Stimulated activated naive CD8-positive, alpha-beta T cell treated with anti-CD3 and anti-CD28 coated beads, Interleukin-15, amount 100 ng/mL, for 72 hours (primary cell): ENCODE results near the gene MLC1.

ENCODE experiments used
- ATAC-seq: fragments of 150-1000 bp; cut with Tn5 transposase; 2 replicates; pipeline ENCODE4 v1.10.0; 2021; ENCODE audit warnings: mild to moderate bottlenecking, moderate library complexity
- DNase-seq, 2 donors: peaks; one replicate each; pipeline ENCODE4 v3.0.0; 2021 to 2022
- H3K27ac Mint-ChIP-seq, 2 donors: one replicate each; pipeline ENCODE4 v1.8.0; 2022; ENCODE audit warnings: mild to moderate bottlenecking in 2 of 2, mixed read lengths in 2 of 2, moderate library complexity in 2 of 2
- H3K27me3 Mint-ChIP-seq: one replicate; pipeline ENCODE4 v1.8.0; 2022; ENCODE audit warnings: mixed read lengths
- H3K4me1 Mint-ChIP-seq: one replicate; pipeline ENCODE4 v1.8.0; 2022; ENCODE audit warnings: mild to moderate bottlenecking, mixed read lengths
- H3K4me3 Mint-ChIP-seq, 2 donors: one replicate each; pipeline ENCODE4 v1.8.0; 2022; ENCODE audit warnings: mild to moderate bottlenecking in 2 of 2, mixed read lengths in 2 of 2, moderate library complexity in 1 of 2
- H3K9me3 Mint-ChIP-seq, 2 donors: one replicate each; pipeline ENCODE4 v1.8.0; 2022; ENCODE audit warnings: mixed read lengths in 2 of 2

MLC1 gene

DNA sequence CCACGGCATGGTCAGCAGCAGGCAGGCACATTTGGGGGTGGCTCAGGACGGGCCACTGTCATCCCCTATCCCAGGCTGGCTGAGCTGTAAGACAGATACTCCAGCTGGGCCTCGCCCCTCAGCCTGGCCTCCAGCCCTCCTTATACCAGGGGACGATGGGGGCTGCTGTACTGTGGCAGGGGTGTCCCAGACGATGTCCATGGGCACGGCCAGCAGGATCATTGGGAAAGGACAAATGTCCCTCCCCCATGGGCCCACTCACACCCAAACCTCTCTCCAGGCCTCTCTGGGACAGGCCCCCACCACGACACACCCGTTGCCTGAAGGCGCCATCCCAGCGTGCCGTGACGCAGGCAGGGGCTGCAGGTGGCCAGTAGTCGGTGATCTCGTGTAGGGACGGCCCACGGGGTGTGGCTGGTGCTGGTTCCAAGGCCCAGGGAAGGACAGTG is 71.1 kb downstream of the MLC1 start:
- ATAC-seq (no peak), DNase-seq (no peak)
- peak overlapping the region; percentile 55 to 68 for H3K4me3 Mint-ChIP-seq
- H3K27me3 Mint-ChIP-seq: peaks cover 18% of the 10 kb centered on the region
- H3K27ac Mint-ChIP-seq: no peak overlapping the region
- peaks cover 0 to 3% of the 10 kb centered on the region in 2 donors for H3K9me3 Mint-ChIP-seq
- peaks cover 75% of the 10 kb centered on the region for H3K4me1 Mint-ChIP-seq

DNA sequence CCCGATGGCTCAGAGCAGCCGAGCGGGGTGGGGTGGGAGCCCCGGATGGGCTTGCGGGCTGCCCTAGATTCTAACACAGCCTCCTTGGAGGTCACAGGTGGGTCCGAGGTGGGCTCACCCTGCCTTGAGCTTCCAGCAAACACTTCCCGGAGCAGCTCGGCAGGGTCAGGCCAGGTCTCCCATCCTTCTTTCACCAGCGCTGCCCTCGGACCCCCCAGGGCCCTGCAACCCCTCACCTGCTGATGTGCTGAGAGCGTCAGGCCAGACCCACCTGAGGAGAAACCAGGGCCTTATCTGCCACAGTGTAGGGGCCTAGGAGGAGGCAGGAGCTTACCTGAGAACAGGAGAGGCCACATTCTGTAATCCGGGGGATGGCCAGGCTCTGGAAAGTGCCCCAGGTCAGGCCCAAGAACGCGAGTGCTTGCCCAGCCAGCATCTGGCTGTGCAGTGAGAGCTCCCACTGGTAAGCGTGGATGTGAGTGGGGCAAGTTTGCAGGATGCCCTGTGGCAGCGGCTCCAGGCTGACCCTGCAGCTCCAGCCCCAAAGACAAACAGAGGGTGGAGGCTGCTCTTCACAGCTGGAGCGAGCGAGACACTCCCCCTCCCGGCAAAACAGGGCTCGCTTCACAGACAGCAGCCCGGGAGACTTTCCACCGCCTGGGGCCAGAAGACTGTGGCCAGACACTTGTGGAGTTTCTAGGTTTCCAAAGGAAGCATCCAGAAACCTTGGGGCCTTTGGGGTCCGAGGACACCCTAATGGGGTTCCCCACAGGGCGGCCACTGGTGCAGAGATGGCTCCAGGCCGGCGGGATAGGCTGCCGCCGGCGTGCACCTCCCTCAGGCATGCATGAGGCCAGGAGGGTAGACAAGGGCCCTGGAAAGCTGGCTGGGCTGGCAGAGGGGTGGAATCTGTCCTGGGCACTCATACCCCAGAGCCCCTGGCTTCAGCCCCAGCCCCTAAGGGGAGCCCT is 72.7 kb downstream of the MLC1 start, which contains the start of gene IL17REL:
Gene IL17REL (minus strand): TSS at position 555 of the 971 bp plus-strand sequence. CDS start 119 bp downstream, at position 436.
- Mint-ChIP-seq H3K27ac (peak within 1 kb of the TSS; percentile 21 to 83), H3K27me3 (peaks cover 18% of the 10 kb centered on the region), H3K4me1 (peaks cover 60% of the 10 kb centered on the region), H3K4me3 (peak within 1 kb of the TSS; percentile 76 to 82), H3K9me3 (no peaks in the 10 kb centered on the region)
- ATAC-seq (no peak), DNase-seq (no peak)

DNA sequence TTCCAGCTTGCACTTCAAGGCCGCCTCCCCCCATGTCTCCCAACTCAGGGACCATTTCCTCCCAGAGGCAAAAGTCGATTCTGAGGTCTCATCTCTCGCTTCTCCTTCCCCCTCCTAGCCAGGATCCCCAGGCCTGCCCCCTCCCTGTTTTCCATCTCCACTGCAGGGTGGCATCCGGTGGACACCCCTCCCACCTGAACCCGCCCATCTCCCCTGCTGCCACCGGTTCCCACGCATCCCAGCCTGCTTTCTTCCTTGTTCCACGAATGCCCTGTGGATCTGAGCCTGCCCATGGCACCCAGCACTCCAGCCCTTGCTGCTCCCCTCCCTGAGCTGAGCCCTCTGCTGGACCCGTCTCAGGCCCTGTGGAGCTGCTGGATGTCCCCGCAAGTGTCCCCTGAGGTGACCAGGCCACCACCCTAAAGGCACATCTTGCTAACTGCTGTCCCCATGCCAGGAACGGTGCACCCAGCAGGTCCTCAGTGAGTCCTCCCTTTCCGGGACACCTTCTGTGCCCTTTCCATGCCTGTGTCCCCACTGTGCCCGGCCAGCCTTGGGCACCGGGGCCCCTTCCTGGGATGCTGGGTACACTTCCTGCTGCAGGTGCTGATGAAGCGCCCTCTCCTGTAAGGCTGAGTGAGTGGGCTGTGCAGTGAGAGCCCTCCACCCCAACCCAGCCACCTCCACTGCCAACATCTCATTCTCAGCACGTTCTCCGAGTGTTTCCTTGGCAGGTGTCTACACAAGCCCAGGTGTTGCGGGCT is 73.6 kb downstream of the MLC1 start:
- Mint-ChIP-seq H3K27me3 (peaks cover 18% of the 10 kb centered on the region), H3K4me3 (peak overlapping the region; percentile 76 to 82), H3K4me1 (peaks cover 51% of the 10 kb centered on the region), H3K9me3 (no peaks in the 10 kb centered on the region), H3K27ac (peak overlapping the region; percentile 90 to 94)
- ATAC-seq: no peak
- peak in 1 of 2 donors; percentile 8 for DNase-seq

DNA sequence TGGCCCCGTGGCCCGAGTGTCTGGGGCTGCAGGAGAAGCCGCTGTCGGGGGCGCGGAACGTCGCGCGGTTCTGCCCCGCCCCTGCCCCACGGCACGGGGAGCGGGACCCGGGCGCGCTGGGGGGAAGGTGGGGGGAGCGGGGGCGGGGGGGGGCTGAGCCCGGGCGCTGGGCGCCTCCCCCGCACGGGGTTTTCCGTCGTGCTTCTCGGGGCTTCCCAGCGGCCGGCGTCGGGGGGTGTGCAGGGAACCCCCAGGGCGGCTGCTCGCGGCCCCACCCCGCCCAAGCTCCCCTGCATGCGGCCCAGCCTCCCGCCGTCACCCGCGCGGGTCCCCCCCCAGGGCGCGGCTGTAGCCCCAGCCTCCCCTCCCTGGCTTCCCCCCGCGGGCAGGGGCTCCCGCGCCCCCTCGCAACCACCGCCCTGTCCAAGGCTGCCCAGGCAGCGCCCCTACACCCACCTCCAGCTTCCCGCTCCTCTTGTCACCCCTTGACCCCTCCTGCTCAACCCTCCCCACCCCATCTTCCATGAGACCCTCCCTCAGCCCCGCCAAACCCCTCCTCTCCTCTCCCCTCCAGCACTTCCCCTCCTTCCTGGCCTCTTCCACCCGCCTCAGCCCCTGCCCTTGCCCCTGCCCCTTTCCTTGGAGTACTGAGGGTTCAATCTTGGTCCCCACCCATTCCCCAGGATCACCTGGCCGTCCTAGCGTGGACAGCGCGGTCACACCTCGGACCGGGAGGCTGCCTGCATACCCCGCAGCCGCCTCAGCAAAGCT is 74.4 kb downstream of the MLC1 start:
- H3K9me3 Mint-ChIP-seq: no peaks in the 10 kb centered on the region
- H3K27me3 Mint-ChIP-seq: peaks cover 18% of the 10 kb centered on the region
- DNase-seq: peak; percentile 21 to 59
- ATAC-seq: peak; percentile 64
- H3K4me3 Mint-ChIP-seq: peak overlapping the region; percentile 76 to 82
- H3K27ac Mint-ChIP-seq: peak overlapping the region; percentile 90 to 94
- H3K4me1 Mint-ChIP-seq: peaks cover 43% of the 10 kb centered on the region

DNA sequence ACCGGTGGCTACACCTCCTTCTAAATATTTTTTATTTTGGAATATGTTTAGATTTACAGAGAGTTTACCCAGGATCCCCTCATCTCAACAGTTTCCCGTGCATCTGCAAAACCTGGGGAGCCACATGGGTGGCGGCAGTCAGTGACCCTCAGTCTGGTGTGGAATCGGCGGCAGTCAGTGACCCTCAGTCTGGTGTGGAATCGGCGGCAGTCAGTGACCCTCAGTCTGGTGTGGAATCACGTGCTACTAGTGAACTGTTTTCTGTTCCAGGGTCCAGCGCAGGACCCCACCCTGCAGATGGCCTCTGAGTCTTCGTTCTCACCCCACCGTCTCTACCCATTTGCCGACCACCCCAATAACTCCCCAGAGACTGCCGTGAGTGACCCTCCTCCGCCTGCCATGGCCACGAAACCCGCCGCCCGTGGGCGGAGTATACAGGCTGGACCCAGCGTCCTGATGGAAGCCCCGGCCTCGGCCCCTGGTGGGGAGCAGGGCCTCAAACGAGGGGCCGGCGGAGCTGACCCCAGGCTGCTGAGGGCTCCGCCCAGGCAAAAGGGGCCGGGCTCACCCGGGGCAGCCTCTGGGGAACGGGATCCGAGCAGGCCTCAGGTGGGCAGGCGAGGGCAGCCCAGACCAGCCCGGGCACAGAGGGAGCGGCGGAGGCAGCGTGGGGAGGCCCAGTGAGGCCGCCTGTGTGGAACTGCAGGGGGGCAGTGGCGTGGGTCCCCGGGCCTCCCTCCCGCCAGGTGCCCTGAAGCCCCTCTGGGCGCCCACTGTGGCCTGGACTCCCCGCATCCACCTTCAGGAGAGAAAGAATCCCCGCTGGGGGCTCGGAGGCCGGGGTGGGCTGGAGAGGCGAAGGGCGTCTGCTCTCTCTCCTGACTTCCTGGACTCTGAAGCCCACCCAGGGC is 75.2 kb downstream of the MLC1 start:
- H3K27me3 Mint-ChIP-seq: peaks cover 24% of the 10 kb centered on the region
- peaks cover 42% of the 10 kb centered on the region for H3K4me1 Mint-ChIP-seq
- DNase-seq: no peak
- peak; percentile 31 for ATAC-seq
- H3K9me3 Mint-ChIP-seq: no peaks in the 10 kb centered on the region
- no peak overlapping the region for H3K27ac Mint-ChIP-seq
- H3K4me3 Mint-ChIP-seq: peak overlapping the region in 1 of 2 donors; percentile 65
